NCI-H2029 treated with DMSO at 0.1 percent for 48 hours (cell line): ENCODE results near the gene ERN1.

Experiments
- DNase-seq: peaks from one replicate; lab custom pipeline; 2025; lab: John Stamatoyannopoulos, UW

ERN1 gene

GRCh38 chr17:64084086-64084939, 45.6 kb downstream of the ERN1 start:
- no peak for DNase-seq

- no peak for DNase-seq
Measured at GRCh38 chr17:64083563-64084085, 46.3 kb downstream of the ERN1 start.

DNA sequence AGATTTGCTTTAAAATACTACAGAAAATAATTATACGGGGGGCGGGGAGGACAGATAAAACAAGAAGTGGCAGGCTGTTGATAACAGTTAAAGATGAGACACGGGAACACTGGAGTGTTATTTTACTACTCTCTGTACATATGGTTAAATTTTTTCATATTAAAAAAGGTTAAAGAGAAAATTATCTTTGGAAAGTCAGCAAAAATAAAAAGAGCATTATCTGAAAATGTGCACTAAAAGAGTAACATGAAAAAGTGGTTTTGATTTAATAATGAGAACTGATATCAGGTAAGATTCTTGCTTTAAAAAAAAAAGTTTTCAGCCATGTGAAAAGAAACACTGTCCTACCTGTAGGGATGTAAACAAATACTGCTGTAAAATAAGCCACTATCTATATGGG, 46.9 kb downstream of the ERN1 start:
- DNase-seq: no peak

GRCh38 chr17:64081802-64082799, 47.8 kb downstream of the ERN1 start:
- peak; percentile 90 for DNase-seq

DNA sequence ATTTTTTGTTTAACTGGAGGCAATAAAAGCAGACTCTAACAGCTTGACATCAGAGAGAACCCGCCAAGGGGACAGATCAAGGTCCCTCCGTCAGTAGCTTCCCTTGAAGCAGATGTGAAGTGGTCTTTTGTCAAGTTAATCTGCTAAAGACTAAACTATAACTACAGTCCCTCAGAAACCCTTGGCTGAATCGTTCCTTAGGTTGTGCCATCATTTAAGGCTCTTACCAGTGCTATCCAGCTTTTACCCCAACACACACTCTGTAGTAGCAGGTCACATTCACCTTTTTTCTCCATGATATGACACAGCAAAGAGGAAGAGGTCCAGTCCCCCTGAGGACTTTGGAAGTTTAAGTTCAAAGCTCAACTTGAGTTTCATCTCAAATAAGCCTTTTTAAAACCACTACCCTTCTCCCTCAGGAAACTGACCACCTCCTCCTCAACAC, 49.7 kb downstream of the ERN1 start:
- DNase-seq: no peak

DNA sequence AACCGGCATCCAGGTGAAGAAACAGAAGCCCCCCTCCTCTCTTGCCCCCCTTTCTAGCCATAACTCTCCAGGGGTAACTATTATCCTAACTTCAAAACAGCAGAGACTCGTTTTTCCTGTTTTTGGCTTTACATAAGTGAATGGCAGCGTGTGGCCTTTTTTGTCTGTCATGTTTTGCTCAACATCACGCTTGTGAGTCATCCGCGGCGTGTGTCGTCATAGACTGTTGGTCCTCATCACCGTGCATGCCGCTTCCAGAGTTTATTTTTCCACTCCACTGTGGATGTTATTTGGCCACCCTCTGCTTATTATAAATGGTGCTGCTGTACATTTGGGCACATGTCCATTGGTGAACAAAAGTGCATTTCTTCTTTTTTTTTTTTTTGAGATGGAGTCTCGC, 52.6 kb downstream of the ERN1 start:
- no peak for DNase-seq

DNA sequence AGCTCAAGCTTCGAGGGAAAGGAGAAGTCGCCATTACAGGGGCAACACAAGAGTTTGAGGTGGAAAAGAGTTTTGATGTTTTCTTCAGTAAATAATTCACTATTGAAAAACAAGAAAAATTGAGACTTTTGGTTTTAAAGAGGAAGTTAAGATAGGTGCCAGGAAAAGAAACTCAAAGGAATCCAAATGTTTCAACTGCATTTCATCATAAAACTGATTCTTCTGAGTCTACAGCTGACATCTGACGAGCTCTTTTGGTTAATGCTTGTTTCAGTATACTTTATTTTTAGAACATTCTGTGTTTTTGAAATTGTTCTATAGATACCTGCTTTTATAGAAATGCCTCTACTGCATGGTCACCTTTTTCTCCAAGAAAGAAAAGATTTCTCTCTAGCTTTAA, 54.0 kb downstream of the ERN1 start:
- DNase-seq: no peak

DNA sequence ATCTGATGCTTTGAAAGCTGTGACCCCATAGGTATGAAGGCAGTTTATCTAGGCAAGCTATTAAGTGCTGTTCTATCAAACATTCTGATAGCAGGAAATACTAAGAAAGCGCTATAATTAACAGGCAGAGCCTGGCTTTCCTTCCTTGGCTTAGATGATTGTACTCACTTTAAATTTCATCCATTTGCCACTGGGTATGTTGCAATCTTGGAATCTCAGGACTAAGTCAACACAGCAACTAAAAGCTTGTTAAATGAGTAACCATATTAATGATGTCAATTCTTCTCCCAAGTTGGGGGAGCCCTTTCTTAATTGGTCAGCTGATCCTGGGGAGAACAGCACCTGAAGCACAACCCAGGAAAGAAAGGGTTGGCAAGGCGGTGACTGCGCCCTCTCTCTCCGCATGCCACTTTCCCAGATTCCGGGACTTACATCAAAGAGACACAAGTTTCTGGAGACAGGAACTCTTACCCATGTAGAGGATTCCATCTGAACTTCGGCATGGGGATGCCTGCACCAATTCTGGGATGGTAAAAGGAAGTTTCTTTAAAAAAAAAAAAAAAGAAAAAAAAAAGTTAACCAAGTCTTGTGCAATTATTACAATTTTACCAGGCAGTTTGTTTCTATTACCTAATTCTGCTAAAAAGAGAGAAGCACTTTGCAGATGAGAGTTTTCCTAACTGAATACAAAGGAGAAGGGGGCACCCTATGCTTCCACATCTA, 55.1 kb downstream of the ERN1 start:
- no peak for DNase-seq

GRCh38 chr17:64073771-64074703, 55.9 kb downstream of the ERN1 start:
- no peak for DNase-seq

DNA sequence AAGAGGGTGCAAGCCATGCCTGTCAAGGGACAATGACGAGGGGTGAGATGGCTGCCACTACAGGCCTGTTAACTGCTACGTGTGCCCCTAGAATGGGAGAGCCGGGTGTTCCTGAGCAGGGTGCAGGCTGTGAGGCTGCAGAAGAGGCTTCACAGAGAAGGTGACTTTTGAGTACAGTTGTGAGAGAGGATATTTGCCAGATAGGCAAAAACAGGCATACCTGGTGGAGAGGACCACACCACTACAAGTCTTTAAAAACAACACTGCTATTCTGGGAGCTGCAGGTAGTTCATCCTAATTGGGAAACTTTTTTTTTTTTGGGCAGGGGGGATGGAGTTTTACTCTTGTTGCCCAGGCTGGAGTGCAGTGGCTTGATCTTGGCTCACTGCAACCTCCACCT, 58.8 kb downstream of the ERN1 start:
- DNase-seq: no peak

DNA sequence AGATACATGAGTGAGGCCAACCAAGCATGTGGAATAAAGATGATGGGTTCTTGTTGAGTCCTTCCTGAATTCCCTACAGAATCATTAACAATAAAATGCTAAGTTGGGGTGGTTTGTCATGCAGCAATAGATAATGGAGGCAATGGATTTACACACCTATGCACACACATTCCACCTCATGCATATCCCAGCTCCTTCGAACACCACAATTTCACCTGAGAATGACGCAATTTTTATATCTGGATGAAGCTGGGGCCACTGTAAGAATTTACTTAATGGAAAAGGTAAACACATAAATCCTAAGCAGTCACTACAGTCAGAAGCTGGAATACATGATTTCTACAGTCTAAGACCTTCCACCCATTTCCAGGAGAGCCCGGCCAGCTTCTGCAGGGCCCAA, 59.7 kb downstream of the ERN1 start:
- no peak for DNase-seq

GRCh38 chr17:64069143-64069542, 60.8 kb downstream of the ERN1 start:
- no peak for DNase-seq

GRCh38 chr17:64067657-64068056, 62.3 kb downstream of the ERN1 start:
- no peak for DNase-seq

GRCh38 chr17:64066716-64067115, 63.2 kb downstream of the ERN1 start:
- no peak for DNase-seq

GRCh38 chr17:64065161-64065560, 64.8 kb downstream of the ERN1 start:
- DNase-seq: no peak

GRCh38 chr17:64064331-64064730, 65.6 kb downstream of the ERN1 start:
- DNase-seq: no peak

GRCh38 chr17:64063766-64064224, 66.1 kb downstream of the ERN1 start:
- DNase-seq: no peak

DNA sequence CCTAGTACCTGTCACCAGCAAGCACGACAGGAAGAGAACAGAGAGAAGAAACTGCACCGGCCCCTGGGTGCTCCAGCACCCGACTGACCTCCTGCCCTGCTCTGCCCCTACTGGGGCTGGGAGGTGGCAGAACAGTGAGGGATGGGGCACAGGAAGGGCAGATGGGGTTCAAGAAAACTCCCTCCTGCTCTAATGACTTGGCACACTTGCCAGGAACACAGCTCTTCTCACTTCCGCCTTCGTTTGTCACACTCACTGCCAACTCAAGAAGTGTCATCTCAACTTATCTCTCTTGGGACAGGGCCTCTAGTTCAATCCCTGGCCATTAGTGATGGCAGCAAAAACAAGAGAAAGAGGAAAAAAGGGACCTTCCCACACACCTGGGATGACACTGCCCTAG, 66.9 kb downstream of the ERN1 start:
- DNase-seq: no peak

DNA sequence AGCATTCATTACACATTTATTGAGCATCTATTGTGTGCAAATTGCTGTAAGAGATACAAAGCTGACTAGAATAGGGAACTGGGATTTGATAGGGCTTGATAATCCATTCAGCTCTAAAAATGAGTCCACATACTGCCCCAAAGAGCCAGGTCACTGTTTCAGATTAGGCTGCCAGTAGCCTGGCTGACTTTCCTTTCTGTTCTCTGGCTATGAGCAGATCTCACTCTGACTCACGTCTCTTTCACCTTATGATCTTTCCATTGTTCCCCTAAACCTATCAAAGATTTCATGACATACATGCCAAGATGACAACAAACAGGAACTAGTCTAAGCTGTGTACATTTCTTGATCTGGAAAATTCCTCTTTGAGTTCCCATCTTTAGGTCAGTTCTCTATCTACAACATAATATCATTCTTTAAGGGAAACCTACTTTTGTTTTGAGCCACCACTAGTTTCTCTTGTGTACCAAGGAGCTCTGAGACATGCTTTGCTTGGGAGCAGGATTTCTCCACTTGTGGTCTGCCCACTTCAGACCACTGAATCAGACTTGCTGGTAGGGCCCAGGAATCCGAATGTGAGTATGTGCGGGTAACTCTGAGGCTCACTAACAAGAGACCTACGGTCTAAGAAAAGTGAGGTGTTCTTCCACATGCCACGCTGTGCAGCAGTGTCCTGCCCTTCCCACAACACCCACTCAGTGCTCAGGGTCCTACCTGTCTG, 68.6 kb downstream of the ERN1 start:
- DNase-seq: no peak

GRCh38 chr17:64060331-64060730, 69.6 kb downstream of the ERN1 start:
- DNase-seq: no peak
